ENCODE measurements around the gene PLD5.

Gene PLD5

GRCh38 chr1:242146652-242147051 is 377.8 kb downstream of the PLD5 start:
- no peaks in the 10 kb centered on the region for H3K36me3 Mint-ChIP-seq (ENCODE audit: low read depth)
- peaks cover 2% of the 10 kb centered on the region for H3K27me3 Mint-ChIP-seq (ENCODE audit: low read depth, poor library complexity)
- peaks cover 14% of the 10 kb centered on the region for H3K9me3 Mint-ChIP-seq
- no peak for DNase-seq
- no peak for TF ChIP-seq CTCF (IDR thresholded peaks at IDR 0.05)
- no peaks in the 10 kb centered on the region for H3K4me1 Mint-ChIP-seq
- H3K27ac Mint-ChIP-seq = no peak overlapping the region
- no peak overlapping the region for H3K4me3 Mint-ChIP-seq

GRCh38 chr1:242140836-242141235 is 383.7 kb downstream of the PLD5 start:
- H3K27me3 Mint-ChIP-seq (ENCODE audit: low read depth, poor library complexity) = peaks cover 9% of the 10 kb centered on the region
- no peaks in the 10 kb centered on the region for H3K36me3 Mint-ChIP-seq (ENCODE audit: low read depth)
- no peak for TF ChIP-seq CTCF (IDR thresholded peaks at IDR 0.05)
- H3K4me3 Mint-ChIP-seq = no peak overlapping the region
- H3K9me3 Mint-ChIP-seq = peaks cover 4% of the 10 kb centered on the region
- no peak for DNase-seq
- no peak overlapping the region for H3K27ac Mint-ChIP-seq
- H3K4me1 Mint-ChIP-seq = no peaks in the 10 kb centered on the region

GRCh38 chr1:242139986-242140385 is 384.5 kb downstream of the PLD5 start:
- H3K9me3 Mint-ChIP-seq = peaks cover 4% of the 10 kb centered on the region
- H3K4me3 Mint-ChIP-seq = no peak overlapping the region
- no peaks in the 10 kb centered on the region for H3K36me3 Mint-ChIP-seq (ENCODE audit: low read depth)
- H3K27ac Mint-ChIP-seq = no peak overlapping the region
- no peaks in the 10 kb centered on the region for H3K4me1 Mint-ChIP-seq
- peaks cover 9% of the 10 kb centered on the region for H3K27me3 Mint-ChIP-seq (ENCODE audit: low read depth, poor library complexity)
- DNase-seq = no peak
- TF ChIP-seq CTCF (IDR thresholded peaks at IDR 0.05) = no peak

GRCh38 chr1:242139442-242139841 is 385.1 kb downstream of the PLD5 start:
- Mint-ChIP-seq H3K4me3 (no peak overlapping the region), H3K4me1 (no peaks in the 10 kb centered on the region), H3K27me3 (ENCODE audit: low read depth, poor library complexity) (peaks cover 9% of the 10 kb centered on the region), H3K9me3 (peaks cover 4% of the 10 kb centered on the region), H3K27ac (no peak overlapping the region), H3K36me3 (ENCODE audit: low read depth) (no peaks in the 10 kb centered on the region)
- TF ChIP-seq CTCF (IDR thresholded peaks at IDR 0.05) = no peak
- no peak for DNase-seq

- no peak for TF ChIP-seq CTCF (IDR thresholded peaks at IDR 0.05)
- no peak for DNase-seq
- H3K9me3 Mint-ChIP-seq = peaks cover 19% of the 10 kb centered on the region
- H3K36me3 Mint-ChIP-seq (ENCODE audit: low read depth) = no peaks in the 10 kb centered on the region
- H3K4me1 Mint-ChIP-seq = no peaks in the 10 kb centered on the region
- peaks cover 6% of the 10 kb centered on the region for H3K27me3 Mint-ChIP-seq (ENCODE audit: low read depth, poor library complexity)
- no peak overlapping the region for H3K4me3 Mint-ChIP-seq
- H3K27ac Mint-ChIP-seq = no peak overlapping the region
Observed at GRCh38 chr1:242133796-242134195, 390.7 kb downstream of the PLD5 start.

GRCh38 chr1:242133351-242133750 is 391.1 kb downstream of the PLD5 start:
- H3K27me3 Mint-ChIP-seq (ENCODE audit: low read depth, poor library complexity) = peaks cover 6% of the 10 kb centered on the region
- H3K4me3 Mint-ChIP-seq = no peak overlapping the region
- no peaks in the 10 kb centered on the region for H3K36me3 Mint-ChIP-seq (ENCODE audit: low read depth)
- no peak overlapping the region for H3K27ac Mint-ChIP-seq
- H3K4me1 Mint-ChIP-seq = no peaks in the 10 kb centered on the region
- TF ChIP-seq CTCF (IDR thresholded peaks at IDR 0.05) = no peak
- no peak for DNase-seq
- peaks cover 19% of the 10 kb centered on the region for H3K9me3 Mint-ChIP-seq

Measured in nephron progenitor cell (in vitro differentiated cells).